Skeletal muscle tissue (tissue), 4 donors: ENCODE data around the gene NPAS1. TPM values are rescaled to one million over a fixed set of nuclear protein-coding genes. Genes with fewer than 3 reads are reported as not detected.

Source experiments
- H3K27ac ChIP-seq: one replicate; pipeline ENCODE4 v1.7.0; 2013; ENCODE audit warnings: mild to moderate bottlenecking, low read depth, low read length, inconsistent platforms
- H3K27me3 ChIP-seq, 3 donors: one replicate each; pipeline ENCODE4 v1.7.0; 2013; ENCODE audit warnings: low read length in 3 of 3; ENCODE audit not compliant: control insufficient read depth in 3 of 3, insufficient read depth in 3 of 3
- H3K36me3 ChIP-seq, 3 donors: one replicate each; pipeline ENCODE4 v1.7.0; 2013; ENCODE audit warnings: low read length in 3 of 3; ENCODE audit not compliant: control insufficient read depth in 3 of 3, insufficient read depth in 3 of 3
- H3K4me1 ChIP-seq, 3 donors: one replicate each; pipeline ENCODE4 v1.7.0; 2013; ENCODE audit warnings: low read length in 3 of 3, mild to moderate bottlenecking in 3 of 3; ENCODE audit not compliant: control insufficient read depth in 3 of 3, insufficient read depth in 3 of 3
- H3K4me3 ChIP-seq, 3 donors: one replicate each; pipeline ENCODE4 v1.7.0; 2013; ENCODE audit warnings: low read length in 3 of 3
- H3K9ac ChIP-seq, 3 donors: one replicate each; pipeline ENCODE4 v1.7.0; 2013; ENCODE audit warnings: low read length in 3 of 3, mild to moderate bottlenecking in 3 of 3, moderate library complexity in 2 of 3, low read depth in 1 of 3
- H3K9me3 ChIP-seq, 3 donors: one replicate each; pipeline ENCODE4 v1.7.0; 2013; ENCODE audit warnings: low read length in 3 of 3; ENCODE audit not compliant: control insufficient read depth in 3 of 3
- total RNA-seq: library from RNA; depleted of rRNA; stranded (reverse); fragments of >200 nt; gene quantifications from one replicate; pipeline ENCODE4 v1.2.3, GENCODE V29; 2014
- donor health status: Osteomylitis.

NPAS1 gene
- total RNA-seq, 1 donor from 2014 or later = 1.0 TPM

GRCh38 chr19:46979126-46980105 is 40.2 kb upstream of the NPAS1 start:
- H3K27ac ChIP-seq = peak overlapping the region; percentile 91

GRCh38 chr19:46980761-46981160 is 38.9 kb upstream of the NPAS1 start:
- Histone ChIP-seq H3K36me3 (no peaks in the 10 kb centered on the region), H3K27me3 (no peaks in the 10 kb centered on the region), H3K9ac (no peak overlapping the region), H3K9me3 (no peaks in the 10 kb centered on the region), H3K4me3 (no peak overlapping the region), H3K27ac (peak overlapping the region; percentile 56), H3K4me1 (peaks cover 77 to 90% (median 83%) of the 10 kb centered on the region in 3 donors)

More at GRCh38 chr19:46979126-46980105, 40.2 kb upstream of the NPAS1 start:
- no peaks in the 10 kb centered on the region for H3K36me3 ChIP-seq
- H3K27me3 ChIP-seq = no peaks in the 10 kb centered on the region
- H3K9me3 ChIP-seq = no peaks in the 10 kb centered on the region
- peaks cover 80 to 90% (median 81%) of the 10 kb centered on the region in 3 donors for H3K4me1 ChIP-seq
- H3K9ac ChIP-seq = peak overlapping the region in 2 of 3 donors; percentile 24 to 45
- peak overlapping the region in 1 of 3 donors; percentile 23 for H3K4me3 ChIP-seq

DNA sequence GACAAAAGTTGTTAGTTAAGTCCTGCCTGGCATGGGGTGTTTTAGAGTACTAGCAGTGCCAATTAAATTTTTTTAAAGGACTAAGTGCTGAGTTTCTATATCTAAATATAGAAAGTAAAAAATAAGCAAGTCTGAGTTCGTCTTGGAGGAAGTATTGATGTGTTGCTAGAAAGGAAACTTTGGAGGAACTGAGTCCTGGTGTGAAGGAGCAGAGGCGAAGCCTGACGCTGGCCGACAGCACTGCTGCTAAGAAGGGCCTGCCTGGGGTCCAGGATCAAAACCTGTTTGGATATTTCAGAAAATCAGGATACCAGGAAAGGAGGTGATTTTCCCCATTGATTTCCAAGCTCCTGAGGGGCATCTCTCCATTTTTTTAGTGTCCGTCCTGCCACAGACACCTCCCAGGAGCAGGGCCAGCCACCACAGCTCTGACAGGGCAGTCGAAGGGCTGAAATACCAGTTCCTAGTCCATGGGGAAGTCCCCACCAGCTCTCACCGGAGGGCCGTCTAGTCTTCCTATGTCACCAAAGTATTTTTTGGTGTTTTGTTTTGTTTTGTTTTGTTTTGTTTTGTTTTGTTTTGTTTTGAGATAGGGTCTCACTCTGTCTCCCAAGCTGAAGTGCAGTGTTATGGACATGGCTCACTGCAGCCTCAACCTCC is 38.2 kb upstream of the NPAS1 start:
- no peak overlapping the region for H3K4me3 ChIP-seq
- H3K9ac ChIP-seq = peak overlapping the region in 2 of 3 donors; percentile 7 to 57
- H3K9me3 ChIP-seq = no peaks in the 10 kb centered on the region
- H3K4me1 ChIP-seq = peaks cover 72 to 87% (median 79%) of the 10 kb centered on the region in 3 donors
- peak overlapping the region; percentile 56 for H3K27ac ChIP-seq
- no peaks in the 10 kb centered on the region for H3K36me3 ChIP-seq
- no peaks in the 10 kb centered on the region for H3K27me3 ChIP-seq

- H3K36me3 ChIP-seq = peaks cover 0 to 3% (median 0%) of the 10 kb centered on the region in 3 donors
- no peaks in the 10 kb centered on the region for H3K9me3 ChIP-seq
- H3K27me3 ChIP-seq = no peaks in the 10 kb centered on the region
- no peak overlapping the region for H3K4me3 ChIP-seq
- H3K27ac ChIP-seq = no peak overlapping the region
- peaks cover 57 to 73% (median 65%) of the 10 kb centered on the region in 3 donors for H3K4me1 ChIP-seq
- no peak overlapping the region for H3K9ac ChIP-seq
Measured at GRCh38 chr19:46983097-46983496, 36.5 kb upstream of the NPAS1 start.

DNA sequence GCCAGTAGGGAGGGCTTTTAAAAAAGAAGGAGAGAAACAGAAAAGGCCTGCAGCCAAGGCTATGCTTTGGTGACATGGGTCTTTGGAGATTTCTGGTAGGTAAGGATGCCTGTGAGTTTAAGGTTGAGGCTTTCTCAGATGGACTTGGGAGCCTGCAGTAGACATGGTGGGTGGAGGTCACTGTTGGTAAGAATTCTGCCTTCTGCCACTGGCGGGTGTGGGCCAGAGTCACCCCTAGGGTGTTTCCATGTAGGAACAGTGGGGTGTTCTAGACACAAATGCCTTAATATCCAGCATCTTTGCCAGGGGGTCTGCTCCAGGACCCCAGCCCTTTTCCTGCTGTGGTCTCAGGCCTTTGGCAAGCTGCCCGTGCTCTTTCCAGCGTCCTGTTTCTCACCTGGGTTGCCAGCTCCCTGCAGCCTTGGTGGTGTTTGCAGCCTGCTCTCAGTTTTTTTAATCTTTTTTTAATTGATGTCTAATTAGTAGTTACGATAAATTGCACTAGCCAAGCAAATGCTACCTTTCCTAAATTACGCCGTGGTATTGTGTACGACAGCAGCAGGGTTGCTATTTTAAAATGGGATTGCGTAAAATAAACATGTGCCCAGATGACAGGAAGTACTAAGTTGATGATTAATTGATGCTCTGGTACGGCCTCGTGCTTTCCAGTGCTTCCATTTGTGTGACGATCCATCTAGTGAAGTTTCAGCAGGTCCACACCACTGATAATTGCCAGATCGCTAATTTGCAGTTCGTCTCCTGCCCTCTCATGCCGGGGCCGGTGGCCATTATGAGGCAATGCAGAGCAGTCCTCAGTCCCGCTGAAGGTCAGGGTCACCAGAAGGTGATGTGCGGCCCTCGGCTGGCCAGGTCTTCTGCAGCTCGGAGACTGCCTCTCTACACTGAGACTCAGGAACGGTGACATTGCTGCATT is 35.3 kb upstream of the NPAS1 start:
- Histone ChIP-seq H3K27me3 (no peaks in the 10 kb centered on the region), H3K9ac (peak overlapping the region; percentile 38 to 74 (median 50)), H3K36me3 (peaks cover 2 to 8% (median 6%) of the 10 kb centered on the region in 3 donors), H3K27ac (peak overlapping the region; percentile 79), H3K4me3 (peak overlapping the region in 2 of 3 donors; percentile 49 to 60), H3K4me1 (peaks cover 47 to 61% (median 58%) of the 10 kb centered on the region in 3 donors), H3K9me3 (no peaks in the 10 kb centered on the region)

GRCh38 chr19:46985542-46986415 is 33.9 kb upstream of the NPAS1 start:
- Histone ChIP-seq H3K36me3 (peaks cover 8 to 17% (median 15%) of the 10 kb centered on the region in 3 donors), H3K4me3 (no peak overlapping the region), H3K4me1 (peaks cover 45 to 58% (median 55%) of the 10 kb centered on the region in 3 donors), H3K9ac (peak overlapping the region in 1 of 3 donors; percentile 74), H3K27ac (peak overlapping the region; percentile 79), H3K9me3 (no peaks in the 10 kb centered on the region), H3K27me3 (no peaks in the 10 kb centered on the region)

DNA sequence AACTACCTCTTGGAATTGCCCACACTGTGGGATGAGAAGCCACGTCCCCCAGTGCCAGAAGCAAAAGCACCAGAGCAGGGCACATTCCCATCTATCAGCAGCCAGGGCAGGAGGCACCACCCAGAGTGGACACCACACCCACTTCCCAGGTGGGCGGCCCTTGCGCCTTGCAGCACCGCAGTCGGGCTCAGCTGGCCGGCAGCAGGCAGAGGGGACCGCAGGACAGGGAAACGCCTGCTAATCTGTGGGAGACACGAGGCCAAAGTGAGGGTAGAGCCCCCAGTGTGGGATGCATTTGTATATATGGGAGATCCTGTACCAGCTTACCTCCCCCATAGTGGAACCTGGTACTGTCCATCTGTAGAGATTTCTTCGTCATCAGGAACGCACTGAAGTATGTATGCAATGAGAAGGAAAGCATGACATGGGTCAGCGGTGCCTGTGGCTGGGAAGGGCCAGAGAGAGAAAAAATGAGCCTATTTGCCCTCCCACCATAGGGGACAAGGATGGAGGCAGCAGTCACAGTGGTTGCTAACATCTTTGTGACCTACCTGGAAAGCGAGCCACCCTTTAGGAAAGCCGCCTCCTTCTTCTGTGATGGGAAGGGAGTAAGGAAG is 30.9 kb upstream of the NPAS1 start:
- Histone ChIP-seq H3K4me1 (peaks cover 53 to 64% (median 64%) of the 10 kb centered on the region in 3 donors), H3K4me3 (no peak overlapping the region), H3K27ac (no peak overlapping the region), H3K27me3 (no peaks in the 10 kb centered on the region), H3K36me3 (peaks cover 16 to 25% (median 21%) of the 10 kb centered on the region in 3 donors), H3K9ac (peak overlapping the region in 1 of 3 donors; percentile 25), H3K9me3 (no peaks in the 10 kb centered on the region)

- Histone ChIP-seq H3K27ac (peak overlapping the region; percentile 80), H3K4me1 (peaks cover 39 to 50% (median 47%) of the 10 kb centered on the region in 3 donors), H3K4me3 (peak overlapping the region in 1 of 3 donors; percentile 13), H3K36me3 (peaks cover 16 to 27% (median 26%) of the 10 kb centered on the region in 3 donors), H3K9me3 (no peaks in the 10 kb centered on the region), H3K9ac (peak overlapping the region in 1 of 3 donors; percentile 66), H3K27me3 (no peaks in the 10 kb centered on the region)
Measured at GRCh38 chr19:46990991-46991676, 28.5 kb upstream of the NPAS1 start.
